Small intestine (tissue), 7 donors: ENCODE results near the gene GTPBP2. TPM values are rescaled to one million over a fixed set of nuclear protein-coding genes. Genes with fewer than 3 reads are reported as not detected.
A peak's percentile ranks its signal among the peaks of the same experiment; 100 is the strongest.
"Not testable (repeated sequence)": the region's sequence is repeated elsewhere in the genome, so short reads cannot be mapped to it uniquely, and the experiment has no call there.

Experiments used
- DNase-seq, 2 donors: peaks; one replicate each; pipeline versions ENCODE4 v3.0.0 to v3.0.0-alpha.2; 2013
- FAIRE-seq: peaks from 2 replicates; lab custom pipeline; 2012; peaks lifted over from hg19 to GRCh38; lab: Jason Lieb, UNC
- H3K27ac ChIP-seq, 3 donors: one replicate each; pipeline ENCODE4 v1.5.1; 2013; ENCODE audit warnings: low read length in 2 of 3, mild to moderate bottlenecking in 2 of 3, control low read depth in 1 of 3, inconsistent platforms in 1 of 3, low read depth in 1 of 3, moderate library complexity in 1 of 3
- H3K27me3 ChIP-seq, 3 donors: one replicate each; pipeline ENCODE4 v1.6.1; 2013; ENCODE audit warnings: low read length in 3 of 3, inconsistent platforms in 1 of 3; ENCODE audit not compliant: control insufficient read depth in 3 of 3, insufficient read depth in 3 of 3
- H3K36me3 ChIP-seq, 3 donors: one replicate each; pipeline ENCODE4 v1.6.1; 2013; ENCODE audit warnings: low read length in 3 of 3, inconsistent platforms in 1 of 3, low read depth in 1 of 3, mild to moderate bottlenecking in 1 of 3, moderate library complexity in 1 of 3; ENCODE audit not compliant: control insufficient read depth in 3 of 3, insufficient read depth in 2 of 3
- H3K4me1 ChIP-seq, 3 donors: one replicate each; pipeline ENCODE4 v1.6.1; 2013; ENCODE audit warnings: low read length in 2 of 3, inconsistent platforms in 1 of 3, low read depth in 1 of 3, mild to moderate bottlenecking in 1 of 3, moderate library complexity in 1 of 3; ENCODE audit not compliant: control insufficient read depth in 3 of 3, insufficient read depth in 2 of 3
- H3K4me3 ChIP-seq, 3 donors: one replicate each; pipeline ENCODE4 v1.5.1; 2013; ENCODE audit warnings: low read length in 3 of 3, control low read depth in 1 of 3, inconsistent platforms in 1 of 3, low read depth in 1 of 3, mild to moderate bottlenecking in 1 of 3, moderate library complexity in 1 of 3
- H3K9me3 ChIP-seq, 2 donors: one replicate each; pipeline ENCODE4 v1.6.1; 2013; ENCODE audit warnings: low read depth in 1 of 2, low read length in 1 of 2; ENCODE audit not compliant: control insufficient read depth in 2 of 2, insufficient read depth in 1 of 2
- WGBS, 3 donors: extraction: QIAGEN DNeasy Blood & Tissue Kit; methylation state at CpG; one replicate each; pipeline ENCODE4 v1.1.7; 2013; 5-methylcytosine and 5-hydroxymethylcytosine counted together
- polyA plus RNA-seq, 4 donors: library from polyadenylated mRNA; stranded (reverse) in 3 of 4; unstranded in 1 of 4; fragments of 200-250 nt in 3 of 4; fragments of 120-200 nt in 1 of 4; gene quantifications; one replicate each; pipeline versions ENCODE4 v1.2.1 to v1.2.3, GENCODE V29; 2013
- donor health status: healthy with polysubstance abuse.
- donor health status: control.
- donor health status: control.
- donor health status: Bipolar disorder and iron deficiency.
- donor health status: healthy.

GTPBP2 gene
- polyA plus RNA-seq, 4 donors: 33.7 to 81.6 (median 45.7) TPM

- no peak overlapping the region for H3K27ac ChIP-seq
- no peak overlapping the region for H3K4me3 ChIP-seq
- no peaks in the 10 kb centered on the region for H3K4me1 ChIP-seq
- no peaks in the 10 kb centered on the region for H3K27me3 ChIP-seq
- DNase-seq (no peak), FAIRE-seq (no peak)
- peaks cover 2 to 34% (median 2%) of the 10 kb centered on the region in 3 donors for H3K36me3 ChIP-seq
- WGBS, 3 donors: 95 to 99% (median 97%) methylated on average over 5 of the region's 5 CpGs
- H3K9me3 ChIP-seq: no peaks in the 10 kb centered on the region
Measured at GRCh38 chr6:43610431-43610830, 18.6 kb downstream of the GTPBP2 start.

GRCh38 chr6:43609402-43609801 is 19.7 kb downstream of the GTPBP2 start:
- Histone ChIP-seq H3K4me1 (no peaks in the 10 kb centered on the region), H3K27me3 (no peaks in the 10 kb centered on the region), H3K4me3 (no peak overlapping the region), H3K9me3 (no peaks in the 10 kb centered on the region), H3K27ac (no peak overlapping the region), H3K36me3 (peaks cover 0 to 30% (median 2%) of the 10 kb centered on the region in 3 donors)
- DNase-seq: no peak
- WGBS, 3 donors: 91 to 100% (median 97%) methylated on average over 1 of the region's 1 CpG
- no peak for FAIRE-seq

GRCh38 chr6:43608807-43609206 is 20.3 kb downstream of the GTPBP2 start:
- 68 to 82% (median 80%) methylated on average over 1 of the region's 1 CpG for WGBS, 3 donors
- FAIRE-seq: no peak
- H3K36me3 ChIP-seq: peaks cover 0 to 26% (median 2%) of the 10 kb centered on the region in 3 donors

GRCh38 chr6:43608310-43608763 is 20.7 kb downstream of the GTPBP2 start:
- H3K9me3 ChIP-seq: no peaks in the 10 kb centered on the region
- FAIRE-seq (no peak), DNase-seq (peak; percentile 66 to 82)
- peaks cover 0 to 24% (median 2%) of the 10 kb centered on the region in 3 donors for H3K36me3 ChIP-seq
- H3K27ac ChIP-seq: no peak overlapping the region
- H3K4me3 ChIP-seq: no peak overlapping the region
- H3K4me1 ChIP-seq: no peaks in the 10 kb centered on the region
- H3K27me3 ChIP-seq: no peaks in the 10 kb centered on the region
- 4 to 7% (median 5%) methylated on average over 5 of the region's 5 CpGs for WGBS, 3 donors

More at GRCh38 chr6:43608807-43609206, 20.3 kb downstream of the GTPBP2 start:
- no peak for DNase-seq
- H3K4me3 ChIP-seq: no peak overlapping the region
- no peak overlapping the region for H3K27ac ChIP-seq
- H3K4me1 ChIP-seq: no peaks in the 10 kb centered on the region
- H3K9me3 ChIP-seq: no peaks in the 10 kb centered on the region
- H3K27me3 ChIP-seq: no peaks in the 10 kb centered on the region

GRCh38 chr6:43606019-43606418 is 23.0 kb downstream of the GTPBP2 start:
- Histone ChIP-seq H3K36me3 (peaks cover 2 to 39% (median 2%) of the 10 kb centered on the region in 3 donors), H3K4me1 (no peaks in the 10 kb centered on the region), H3K4me3 (no peak overlapping the region), H3K27ac (no peak overlapping the region), H3K27me3 (no peaks in the 10 kb centered on the region), H3K9me3 (no peaks in the 10 kb centered on the region)
- FAIRE-seq: no peak
- WGBS, 3 donors: 95 to 98% (median 97%) methylated on average over 2 of the region's 2 CpGs
- no peak for DNase-seq

- Histone ChIP-seq H3K9me3 (no peaks in the 10 kb centered on the region), H3K4me3 (no peak overlapping the region), H3K27me3 (no peaks in the 10 kb centered on the region), H3K36me3 (peaks cover 2 to 36% (median 4%) of the 10 kb centered on the region in 3 donors), H3K27ac (no peak overlapping the region), H3K4me1 (no peaks in the 10 kb centered on the region)
- WGBS, 3 donors: 95 to 97% (median 97%) methylated on average over 2 of the region's 2 CpGs
- no peak for DNase-seq
- no peak for FAIRE-seq
Measured at GRCh38 chr6:43604174-43604573, 24.9 kb downstream of the GTPBP2 start.

GRCh38 chr6:43600595-43600994 is 28.5 kb downstream of the GTPBP2 start:
- no peak overlapping the region for H3K27ac ChIP-seq
- 98 to 99% (median 98%) methylated on average over 2 of the region's 2 CpGs for WGBS, 3 donors
- peaks cover 2 to 35% (median 6%) of the 10 kb centered on the region in 3 donors for H3K36me3 ChIP-seq
- FAIRE-seq (no peak), DNase-seq (no peak)
- H3K27me3 ChIP-seq: no peaks in the 10 kb centered on the region
- H3K4me3 ChIP-seq: no peak overlapping the region
- H3K4me1 ChIP-seq: no peaks in the 10 kb centered on the region
- no peaks in the 10 kb centered on the region for H3K9me3 ChIP-seq

GRCh38 chr6:43593938-43594337 is 35.1 kb downstream of the GTPBP2 start:
- peaks cover 0 to 24% (median 4%) of the 10 kb centered on the region in 3 donors for H3K36me3 ChIP-seq
- H3K27ac ChIP-seq: no peak overlapping the region
- H3K27me3 ChIP-seq: no peaks in the 10 kb centered on the region
- H3K4me1 ChIP-seq: no peaks in the 10 kb centered on the region
- WGBS, 3 donors: 83 to 88% (median 83%) methylated on average over 1 of the region's 1 CpG
- no peak overlapping the region for H3K4me3 ChIP-seq
- DNase-seq: no peak
- H3K9me3 ChIP-seq: no peaks in the 10 kb centered on the region
- FAIRE-seq: no peak

- H3K36me3 ChIP-seq: peaks cover 5 to 37% (median 9%) of the 10 kb centered on the region in 3 donors
- WGBS, 3 donors: 92 to 97% (median 96%) methylated on average over 1 of the region's 1 CpG
- DNase-seq, H3K9me3 ChIP-seq, H3K4me1 ChIP-seq, H3K27me3 ChIP-seq, FAIRE-seq, H3K27ac ChIP-seq, H3K4me3 ChIP-seq: not testable (repeated sequence)
Measured at GRCh38 chr6:43589564-43589963, 39.5 kb downstream of the GTPBP2 start.
